NCI-H1048 (cell line): ENCODE results near the gene KNDC1.
"Not testable (repeated sequence)": the region's sequence is repeated elsewhere in the genome, so short reads cannot be mapped to it uniquely, and the experiment has no call there.

Experiments
- DNase-seq: peaks from one replicate; lab custom pipeline; 2025; lab: John Stamatoyannopoulos, UW

The KNDC1 gene

GRCh38 chr10:133159950-133160825, at the start of gene KNDC1:
Gene KNDC1, plus strand, starts transcription at chr10:133160219. Its CDS starts 249 bp downstream, at chr10:133160468.
- no peak for DNase-seq

- no peak for DNase-seq
Observed at GRCh38 chr10:133110609-133111275, 49.3 kb upstream of the KNDC1 start.

GRCh38 chr10:133111640-133112039, 48.4 kb upstream of the KNDC1 start:
- not testable (repeated sequence) for DNase-seq

GRCh38 chr10:133113146-133113830, 46.7 kb upstream of the KNDC1 start:
- no peak for DNase-seq

GRCh38 chr10:133113847-133114246, 46.2 kb upstream of the KNDC1 start:
- DNase-seq: no peak

GRCh38 chr10:133114251-133114650, 45.8 kb upstream of the KNDC1 start:
- DNase-seq: no peak

GRCh38 chr10:133114726-133115452, 45.1 kb upstream of the KNDC1 start:
- DNase-seq: no peak

- DNase-seq: no peak
Observed at GRCh38 chr10:133115453-133115842, 44.6 kb upstream of the KNDC1 start.

GRCh38 chr10:133115976-133116375, 44.0 kb upstream of the KNDC1 start:
- DNase-seq: no peak

- no peak for DNase-seq
Observed at GRCh38 chr10:133116455-133116854, 43.6 kb upstream of the KNDC1 start.

- DNase-seq: no peak
Observed at GRCh38 chr10:133117036-133117687, 42.9 kb upstream of the KNDC1 start.

GRCh38 chr10:133117688-133118071, 42.3 kb upstream of the KNDC1 start:
- DNase-seq: no peak

- DNase-seq: no peak
Observed at GRCh38 chr10:133121479-133121878, 38.5 kb upstream of the KNDC1 start.

GRCh38 chr10:133122171-133122935, 37.7 kb upstream of the KNDC1 start:
- DNase-seq: no peak

- DNase-seq: no peak
Observed at GRCh38 chr10:133123050-133123745, 36.8 kb upstream of the KNDC1 start.

GRCh38 chr10:133123746-133124356, 36.2 kb upstream of the KNDC1 start:
- no peak for DNase-seq

- no peak for DNase-seq
Observed at GRCh38 chr10:133124357-133125211, 35.4 kb upstream of the KNDC1 start.

- no peak for DNase-seq
Observed at GRCh38 chr10:133125901-133126300, 34.1 kb upstream of the KNDC1 start.
